HepG2 (cell line): ENCODE measurements around the gene USP32. TPM values are rescaled to one million over a fixed set of nuclear protein-coding genes. Genes with fewer than 3 reads are reported as not detected.
"Not testable (repeated sequence)": the region's sequence is repeated elsewhere in the genome, so short reads cannot be mapped to it uniquely, and the experiment has no call there.

Experiments used
- ATAC-seq: fragments of 200-7000 bp; cut with Tn5 transposase; 3 replicates; pipeline ENCODE4 v1.9.1; 2020; ENCODE audit warnings: mild to moderate bottlenecking, moderate library complexity
- BruUV-seq: library from RNA; stranded (reverse); fragments of 400-500 nt; replicated peaks from 2 replicates; lab custom pipeline; 2021; lab: Mats Ljungman, UMichigan
- CTCF ChIA-PET: fragments of 300-600 bp; formaldehyde crosslinking; extraction: SDS; loops from one replicate; lab custom pipeline; 2021; ENCODE audit warnings: low total read pairs, inconsistent platforms, low intra/inter-chr PET ratio; lab: Yijun Ruan, JAX
- POLR2A ChIA-PET: fragments of 350-600 bp; sonication (Branson Sonifier 250); formaldehyde crosslinking; loops from one replicate; lab custom pipeline; 2020; ENCODE audit warnings: antibody characterized with exemption, inconsistent platforms; lab: Yijun Ruan, JAX
- DNase-seq: peaks from one replicate; pipeline ENCODE4 v3.0.0-alpha.2; 2015; ENCODE audit warnings: low spot score
- FAIRE-seq: peaks from 3 replicates; lab custom pipeline; 2011; peaks lifted over from hg19 to GRCh38; lab: Jason Lieb, UNC
- H2AFZ ChIP-seq: one replicate; pipeline ENCODE4 v1.6.1; 2011; ENCODE audit warnings: low read length, inconsistent platforms
- H3K27ac ChIP-seq: fragments of 300-600 bp; 3 replicates; pipeline ENCODE4 v1.8.0; 2011; ENCODE audit warnings: mixed run types, mild to moderate bottlenecking, mixed read lengths, low read length, inconsistent platforms; ENCODE audit not compliant: insufficient read depth; ENCODE audit errors: extremely low read length
- H3K27me3 ChIP-seq, 2 experiments: fragments of 200-600 bp in 1 of 2; 2 replicates in 1 of 2; 3 replicates in 1 of 2; pipeline versions ENCODE4 v1.6.0 to v1.8.0; 2011; ENCODE audit warnings: low read length in 2 of 2, mild to moderate bottlenecking in 2 of 2, moderate library complexity in 2 of 2, inconsistent platforms in 1 of 2; ENCODE audit not compliant: insufficient read depth in 2 of 2, control insufficient read depth in 1 of 2
- H3K36me3 ChIP-seq, 2 experiments: fragments of 200-600 bp in 1 of 2; replicated peaks in 1 of 2; 2 replicates in 1 of 2; 3 replicates in 1 of 2; pipeline versions ENCODE4 v1.5.1 to v1.8.0; 2011; ENCODE audit warnings: low read length in 2 of 2, inconsistent platforms in 1 of 2; ENCODE audit not compliant: insufficient read depth in 2 of 2, control insufficient read depth in 1 of 2
- H3K4me1 ChIP-seq: 2 replicates; pipeline ENCODE4 v1.5.1; 2012; ENCODE audit warnings: low read length, inconsistent platforms; ENCODE audit not compliant: insufficient read depth
- H3K4me2 ChIP-seq: 2 replicates; pipeline ENCODE4 v1.6.0; 2011; ENCODE audit warnings: low read depth, low read length, inconsistent platforms
- H3K4me3 ChIP-seq, 3 experiments: fragments of 200-600 bp in 1 of 3; sonication (generic), shearing (Covaris generic) in 1 of 3; replicated peaks in 1 of 3; 2 replicates each; pipeline ENCODE4 v1.5.1; 2011 to 2016; ENCODE audit warnings: low read length in 3 of 3, inconsistent platforms in 2 of 3, low read depth in 2 of 3, mild to moderate bottlenecking in 2 of 3, control low read depth in 1 of 3, mixed read lengths in 1 of 3; ENCODE audit not compliant: insufficient read depth in 1 of 3
- H3K79me2 ChIP-seq: one replicate; pipeline ENCODE4 v1.6.1; 2011; ENCODE audit warnings: low read length, inconsistent platforms; ENCODE audit not compliant: insufficient read depth
- H3K9ac ChIP-seq: 2 replicates; pipeline ENCODE4 v1.6.0; 2011; ENCODE audit warnings: mild to moderate bottlenecking, low read depth, low read length, inconsistent platforms; ENCODE audit not compliant: insufficient read depth
- H3K9me3 ChIP-seq: 2 replicates; pipeline ENCODE4 v1.5.1; 2012; ENCODE audit warnings: mild to moderate bottlenecking, low read length
- H4K20me1 ChIP-seq: 2 replicates; pipeline ENCODE4 v1.6.0; 2011; ENCODE audit warnings: inconsistent platforms, mild to moderate bottlenecking, low read length, moderate library complexity; ENCODE audit not compliant: insufficient read depth
- HIVEP1 ChIP-seq: sonication (generic); formaldehyde crosslinking; IDR thresholded peaks from 2 replicates; pipeline ENCODE4 v1.4.0; 2020; ENCODE audit warnings: mild to moderate bottlenecking, missing genetic modification reagents
- HOXA3 ChIP-seq: sonication (generic); formaldehyde crosslinking; IDR thresholded peaks from 2 replicates; pipeline ENCODE4 v1.5.0; 2020; ENCODE audit warnings: missing genetic modification reagents
- ZBTB4 ChIP-seq: sonication (generic); formaldehyde crosslinking; IDR thresholded peaks from 2 replicates; pipeline ENCODE4 v1.4.0; 2020; ENCODE audit warnings: missing genetic modification reagents, mild to moderate bottlenecking, borderline replicate concordance
- ZNF687 ChIP-seq: sonication (generic); formaldehyde crosslinking; IDR thresholded peaks from 2 replicates; pipeline ENCODE4 v1.5.1; 2020; ENCODE audit warnings: mild to moderate bottlenecking, missing genetic modification reagents, moderate library complexity
- ZNF883 ChIP-seq: sonication (generic); formaldehyde crosslinking; IDR thresholded peaks from 2 replicates; pipeline ENCODE4 v1.5.1; 2020; ENCODE audit warnings: mild to moderate bottlenecking, missing genetic modification reagents; ENCODE audit errors: not compliant biosample characterization
- WGBS: methylation state at CpG from one replicate; pipeline ENCODE4 v1.1.6; 2017; ENCODE audit warnings: low lambda C conversion rate; 5-methylcytosine and 5-hydroxymethylcytosine counted together
- in situ Hi-C: cut with HindIII; loops from 2 replicates; pipeline ENCODE4 v1.10.0; 2017; ENCODE audit warnings: low pct_unique_long_range_greater_than_20kb; ENCODE audit not compliant: extremely low pct_ligation_motif_present
- intact Hi-C: fragments of 100-400 bp; cut with micrococcal nuclease; formaldehyde crosslinking; loops from one replicate; pipeline ENCODE4 v1.10.0; 2022; ENCODE audit not compliant: unreplicated experiment
- polyA plus RNA-seq, 8 experiments: library from polyadenylated mRNA; depleted of rRNA in 3 of 8; stranded (reverse) in 7 of 8; unstranded in 1 of 8; fragments of >200 nt; fragmentation: Illumina TruSeq in 4 of 8; extraction: Trizol in 4 of 8; gene quantifications; 2 replicates each; pipeline versions ENCODE4 v1.2.1 to v1.2.3, GENCODE V29; 2011 to 2016; ENCODE audit warnings: low read depth in 4 of 8, missing spikeins in 1 of 8, mixed read lengths in 1 of 8; ENCODE audit not compliant: insufficient read depth in 1 of 8
- total RNA-seq, 5 experiments: library from RNA; depleted of rRNA; stranded (reverse); fragments of >200 nt; fragmentation: Illumina TruSeq; extraction: Trizol; gene quantifications; 2 replicates each; pipeline ENCODE4 v1.2.3, GENCODE V29; 2016; ENCODE audit warnings: low read depth in 1 of 5

USP32 gene
- total and polyA plus RNA-seq, 2 of the 13 experiments (the other 11 are each of a cell fraction or from before 2014, with no cell fraction given), result 24.9 to 39.9 TPM

- CTCF ChIA-PET, FAIRE-seq: not testable (repeated sequence)
- POLR2A ChIA-PET, result interaction anchor here (1.3 kb wide), 1 partner anchor 50 kb away, joined by 8 read pairs; the partner anchor contains the start of gene USP32
These were observed 49.4 kb downstream of the USP32 start for GRCh38 chr17:60342492-60342891.

More at GRCh38 chr17:60342492-60342891, 49.4 kb downstream of the USP32 start:
- H3K9ac ChIP-seq, H3K27me3 ChIP-seq, H3K4me2 ChIP-seq, DNase-seq, H3K27ac ChIP-seq, H3K79me2 ChIP-seq, intact Hi-C loops, ATAC-seq, H2AFZ ChIP-seq, H3K4me3 ChIP-seq, H3K4me1 ChIP-seq, H4K20me1 ChIP-seq, in situ Hi-C loops, BruUV-seq, H3K9me3 ChIP-seq: not testable (repeated sequence)
- TF ChIP-seq HIVEP1 (CRISPR knock-in tag), result 0 out of 2 replicates have a peak, but pooled peaks have one; percentile 29
- 0 out of 2 replicates have a peak, but pooled peaks have one; percentile 34 for TF ChIP-seq ZBTB4 (CRISPR knock-in tag)
- peak; percentile 42 for TF ChIP-seq ZNF883 (CRISPR knock-in tag)
- TF ChIP-seq ZNF687 (CRISPR knock-in tag), result peak; percentile 23; the same call in 1 of the 2 replicates
- TF ChIP-seq HOXA3 (CRISPR knock-in tag), result peak; percentile 35; the same call in 1 of the 2 replicates
- WGBS, result 93% methylated on average over 4 of the region's 7 CpGs
- peaks cover 7 to 30% of the 10 kb centered on the region in 2 experiments; a peak in 4 of 5 replicates for H3K36me3 ChIP-seq
